GM18498 (cell line): ENCODE data around the gene SYAP1.
"Not testable (repeated sequence)": the region's sequence is repeated elsewhere in the genome, so short reads cannot be mapped to it uniquely, and the experiment has no call there.

Source experiments
- ATAC-seq: cut with Tn5 transposase; IDR thresholded peaks from one replicate; pipeline ENCODE4 v1.9.1; 2021; ENCODE audit warnings: mild to moderate bottlenecking, moderate library complexity; ENCODE audit not compliant: unreplicated experiment

The SYAP1 gene

GRCh38 chrX:16722481-16722880 is 3.1 kb downstream of the SYAP1 start:
- ATAC-seq = no peak

- ATAC-seq = no peak
Measured at GRCh38 chrX:16725072-16725471, 5.7 kb downstream of the SYAP1 start.

DNA sequence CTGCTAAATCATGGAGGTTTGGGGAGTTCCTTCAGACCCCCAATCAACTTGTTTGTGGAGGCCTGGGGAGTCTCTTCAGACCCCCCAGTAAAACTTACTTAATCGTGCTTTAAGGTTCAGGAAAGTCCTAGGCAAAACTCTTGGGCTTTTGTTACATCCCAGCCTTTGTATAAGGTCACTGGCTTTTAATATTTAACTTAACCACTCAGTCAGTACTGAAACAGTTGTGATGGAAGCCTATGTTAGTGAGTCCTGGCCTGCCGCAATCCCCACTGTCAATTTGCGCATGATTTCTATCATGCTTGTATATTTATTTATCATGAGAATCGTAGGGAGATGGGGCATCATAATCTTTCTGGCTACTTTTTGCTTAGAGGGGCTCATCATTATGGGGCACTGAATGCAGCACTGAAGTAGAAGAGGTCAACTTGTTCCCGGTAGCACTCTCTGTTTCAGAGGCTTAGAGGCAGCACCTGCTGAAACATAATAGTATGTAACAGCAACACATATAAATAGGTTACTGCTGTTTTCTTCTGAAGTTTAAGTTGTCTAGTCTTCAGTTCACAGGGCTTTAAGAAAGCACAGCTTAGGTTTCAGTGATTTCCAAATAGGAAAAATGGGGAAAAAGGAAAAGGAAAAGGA is 7.1 kb downstream of the SYAP1 start:
- ATAC-seq = not testable (repeated sequence)

- ATAC-seq = no peak
Measured at GRCh38 chrX:16727637-16728036, 8.2 kb downstream of the SYAP1 start.

- no peak for ATAC-seq
Measured at GRCh38 chrX:16730450-16730849, 11.0 kb downstream of the SYAP1 start.

GRCh38 chrX:16733013-16733412 is 13.6 kb downstream of the SYAP1 start:
- ATAC-seq = no peak

GRCh38 chrX:16737024-16737423 is 17.6 kb downstream of the SYAP1 start:
- ATAC-seq = no peak

GRCh38 chrX:16739574-16739973 is 20.2 kb downstream of the SYAP1 start:
- ATAC-seq = no peak

DNA sequence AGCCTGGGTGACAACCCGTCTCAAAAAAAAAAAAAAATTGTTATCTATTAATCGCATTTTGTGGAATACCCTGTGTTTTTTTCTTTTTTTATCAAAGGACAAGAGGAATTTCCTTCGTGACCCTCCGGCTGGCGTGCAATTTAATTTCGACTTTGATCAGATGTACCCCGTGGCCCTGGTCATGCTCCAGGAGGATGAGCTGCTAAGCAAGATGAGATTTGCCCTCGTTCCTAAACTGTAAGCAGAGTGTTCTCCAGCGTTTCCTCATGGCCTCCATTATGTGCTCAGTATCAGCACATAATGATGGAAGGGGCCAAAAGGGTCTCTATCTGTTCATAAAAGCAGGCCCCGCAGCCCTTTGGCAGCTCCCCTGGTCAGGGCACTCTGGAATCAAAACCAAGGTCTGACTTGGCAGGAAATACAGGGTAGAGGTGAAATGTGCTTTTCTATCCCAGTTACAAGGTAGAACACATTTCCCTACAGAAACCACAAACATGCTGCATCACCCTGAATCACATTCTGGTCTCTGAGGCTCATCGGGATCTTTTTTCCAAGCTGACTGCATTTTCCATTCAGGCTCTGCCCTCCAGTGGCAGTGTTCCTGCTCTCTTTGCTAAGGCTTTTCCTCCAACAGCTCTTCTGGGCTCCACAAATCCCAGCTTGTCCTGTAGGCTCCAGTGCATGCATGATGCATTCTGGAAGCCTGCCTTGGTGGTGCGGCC is 24.4 kb downstream of the SYAP1 start:
- no peak for ATAC-seq

DNA sequence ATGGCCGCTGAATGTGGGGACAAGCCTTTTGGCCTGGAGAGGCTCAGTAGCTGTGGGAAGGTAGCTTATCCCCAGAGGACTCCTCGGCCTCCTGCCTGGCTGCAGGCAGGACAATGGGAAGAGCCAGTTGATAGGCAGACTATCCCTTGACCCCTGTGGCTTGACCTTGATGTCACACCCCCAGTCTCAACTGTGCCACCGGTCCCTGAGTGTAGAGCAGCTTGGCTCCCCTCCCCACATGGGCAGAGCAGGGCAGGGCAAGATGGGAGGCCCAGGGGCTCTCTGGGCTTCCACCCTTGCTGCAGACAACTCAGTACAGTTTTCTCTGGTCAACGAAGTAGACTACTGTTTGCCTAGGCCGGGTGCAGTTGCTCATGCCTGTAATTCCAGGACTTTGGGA is 25.7 kb downstream of the SYAP1 start:
- no peak for ATAC-seq

GRCh38 chrX:16745659-16746058 is 26.2 kb downstream of the SYAP1 start:
- ATAC-seq = no peak

- ATAC-seq = no peak
Measured at GRCh38 chrX:16748425-16748824, 29.0 kb downstream of the SYAP1 start.

DNA sequence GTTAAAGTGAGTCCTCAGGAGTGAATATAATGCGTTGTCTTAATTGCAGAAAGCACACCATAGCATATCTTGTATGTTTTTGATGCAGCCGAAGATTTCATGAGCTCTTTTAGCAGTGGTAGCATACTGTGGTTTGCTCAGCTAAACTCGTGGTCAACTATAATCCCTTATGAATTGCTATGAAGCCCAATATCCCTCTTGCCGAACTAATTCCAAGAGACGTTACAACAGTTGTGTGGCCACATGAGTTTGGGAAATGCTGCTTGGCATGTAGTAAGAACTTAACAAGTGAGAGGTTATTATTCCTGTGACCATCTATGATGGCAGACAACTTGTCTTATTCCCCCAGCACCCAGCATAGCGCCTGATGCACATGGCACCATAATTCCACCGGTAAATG is 30.7 kb downstream of the SYAP1 start:
- ATAC-seq = no peak

- ATAC-seq = no peak
Measured at GRCh38 chrX:16754019-16754418, 34.6 kb downstream of the SYAP1 start.

DNA sequence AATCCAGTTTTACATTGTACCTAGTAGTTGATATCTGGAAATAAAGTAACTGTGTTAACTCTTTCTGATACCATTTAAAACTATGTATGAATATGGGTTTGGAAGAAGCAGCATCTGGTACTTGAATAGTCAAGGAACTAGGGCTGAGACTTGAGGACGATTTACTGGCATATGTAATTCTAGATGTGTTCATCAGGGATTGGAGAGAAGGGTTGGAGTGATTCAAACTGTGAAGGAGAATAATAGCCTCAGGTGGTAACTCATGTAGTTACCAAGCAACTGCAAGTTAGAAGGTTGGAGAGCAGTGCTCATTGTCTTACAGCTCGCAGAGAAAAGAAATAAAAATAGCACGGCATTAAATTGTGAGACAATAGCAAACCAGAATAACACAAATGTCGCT is 37.3 kb downstream of the SYAP1 start:
- ATAC-seq = no peak

- not testable (repeated sequence) for ATAC-seq
Measured at GRCh38 chrX:16761500-16761899, 42.1 kb downstream of the SYAP1 start.

DNA sequence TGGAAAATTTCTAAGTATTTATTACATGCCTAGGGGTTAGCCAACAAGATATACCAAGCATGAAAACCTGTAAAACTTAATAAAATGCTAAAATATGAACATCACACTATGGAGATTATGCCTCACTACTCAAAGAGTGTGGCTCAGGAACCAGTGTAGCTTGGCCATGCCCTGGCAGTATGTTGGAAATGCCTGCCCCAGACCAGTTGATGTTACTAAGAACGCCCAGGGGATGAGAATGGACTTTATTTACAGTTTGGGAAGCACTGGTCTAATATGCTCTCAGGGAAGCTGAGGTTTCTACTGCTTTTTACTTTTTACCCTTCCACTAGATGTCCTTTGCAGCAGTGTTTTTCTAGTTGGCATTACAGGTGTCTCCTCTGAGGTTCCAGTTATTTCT is 43.2 kb downstream of the SYAP1 start:
- no peak for ATAC-seq

- no peak for ATAC-seq
Measured at GRCh38 chrX:16765594-16765993, 46.2 kb downstream of the SYAP1 start.

DNA sequence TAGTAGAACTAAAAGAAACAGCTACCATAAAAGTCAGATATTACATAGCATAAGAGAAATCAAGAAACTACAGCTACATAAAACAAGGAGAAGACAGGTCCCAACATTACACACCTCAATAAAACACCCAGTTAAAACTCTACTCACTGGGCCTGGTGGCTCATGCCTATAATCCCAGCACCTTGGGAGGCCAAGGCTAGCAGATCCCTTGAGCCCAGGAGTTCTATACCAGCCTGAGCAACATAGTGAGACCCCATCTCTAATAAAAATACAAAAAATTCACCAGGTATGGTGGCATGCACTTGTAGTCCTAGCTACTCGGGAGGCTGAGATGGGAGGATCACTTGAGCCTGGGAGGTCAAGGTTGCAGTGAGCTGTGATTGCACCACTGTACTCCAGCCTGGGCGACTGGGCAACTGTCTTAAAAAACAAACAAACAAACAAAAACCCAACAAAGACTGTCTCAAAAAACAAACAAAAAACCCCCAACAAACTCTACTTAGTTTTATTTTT is 51.6 kb downstream of the SYAP1 start:
- no peak for ATAC-seq

GRCh38 chrX:16771483-16772398 is 52.3 kb downstream of the SYAP1 start:
- ATAC-seq = no peak

GRCh38 chrX:16772460-16772859 is 53.0 kb downstream of the SYAP1 start:
- no peak for ATAC-seq
